ENCODE data around the gene FANCC. TPM values are rescaled to one million over a fixed set of nuclear protein-coding genes. Genes with fewer than 3 reads are reported as not detected.

Gene FANCC
- total and polyA plus RNA-seq, 10 donors, result 0.89 to 9.7 (median 6.6) TPM

DNA sequence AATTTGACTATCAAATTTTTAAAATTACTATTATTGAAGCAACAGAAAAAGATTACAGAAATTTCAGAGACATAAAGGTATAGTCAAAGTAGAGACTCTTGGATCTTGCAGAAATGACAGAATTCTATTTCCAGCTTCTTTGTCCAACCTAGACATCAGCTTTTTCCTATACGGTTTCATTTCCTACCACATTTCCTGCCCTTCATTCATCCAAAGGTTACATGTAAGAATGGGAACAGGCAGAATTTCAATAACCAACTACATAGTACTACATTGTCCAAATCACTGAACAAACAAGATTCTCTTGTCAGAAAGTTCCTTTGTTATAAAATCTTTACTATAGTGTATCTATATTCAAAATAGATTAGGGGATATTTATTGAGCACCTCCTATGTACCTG, 124.9 kb downstream of the FANCC start:
- no peak for DNase-seq
- no peaks in the 10 kb centered on the region for H3K36me3 ChIP-seq
- no peak overlapping the region for H3K27ac ChIP-seq
- peaks cover 3 to 24% (median 17%) of the 10 kb centered on the region in 6 donors for H3K4me1 ChIP-seq
- 31 to 47% (median 40%) methylated on average over 1 of the region's 1 CpG for WGBS, 5 donors
- H3K9me3 ChIP-seq, result no peaks in the 10 kb centered on the region
- intact Hi-C loops (cut with DNase I; ENCODE audit: low total_unique reads), result no loop called here
- no peak overlapping the region for H3K4me3 ChIP-seq
- no peaks in the 10 kb centered on the region for H3K27me3 ChIP-seq (replicated peaks in 1 of 7)
- TF ChIP-seq POLR2A (IDR thresholded peaks at IDR 0.05) (no peak), CTCF (IDR thresholded peaks at IDR 0.05 in 8 of 11, conservative IDR thresholded peaks at IDR 0.05 in 3 of 11) (no peak)

DNA sequence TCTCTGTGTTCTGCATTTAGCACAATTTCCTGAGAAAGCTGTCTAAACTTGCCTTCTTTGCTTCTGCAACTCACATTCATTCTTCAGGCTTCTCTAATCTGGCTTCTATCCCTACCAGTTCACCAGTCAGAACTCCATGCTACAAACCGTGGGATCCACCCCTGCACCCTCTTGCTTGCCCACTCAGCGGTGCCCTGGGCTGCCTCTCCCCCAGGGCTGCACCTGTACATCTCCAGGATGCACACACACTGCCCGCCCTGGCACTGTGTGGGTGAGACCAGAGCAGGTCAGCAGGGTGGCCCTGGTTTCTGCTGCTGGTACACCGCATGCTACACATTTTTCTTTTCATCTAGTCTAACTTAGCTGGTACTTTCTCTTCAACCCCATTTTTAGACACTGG, 127.1 kb downstream of the FANCC start:
- Histone ChIP-seq H3K4me3 (no peak overlapping the region), H3K36me3 (no peaks in the 10 kb centered on the region), H3K27ac (no peak overlapping the region), H3K9me3 (no peaks in the 10 kb centered on the region), H3K4me1 (peaks cover 3 to 24% (median 17%) of the 10 kb centered on the region in 6 donors), H3K27me3 (replicated peaks in 1 of 7) (no peaks in the 10 kb centered on the region)
- no peak for TF ChIP-seq POLR2AphosphoS5 (IDR thresholded peaks at IDR 0.05)
- no peak for TF ChIP-seq CTCF (IDR thresholded peaks at IDR 0.05 in 8 of 11, conservative IDR thresholded peaks at IDR 0.05 in 3 of 11)
- TF ChIP-seq POLR2A (IDR thresholded peaks at IDR 0.05), result no peak
- intact Hi-C loops (cut with DNase I; ENCODE audit: low total_unique reads), result no loop called here
- no peak for DNase-seq
- WGBS, 5 donors, result 92 to 95% (median 94%) methylated on average over 4 of the region's 4 CpGs

- H3K36me3 ChIP-seq, result no peaks in the 10 kb centered on the region
- peak overlapping the region in 2 of 8 donors; percentile 9 to 66 for H3K27ac ChIP-seq
- no peak for DNase-seq
- TF ChIP-seq POLR2A (IDR thresholded peaks at IDR 0.05) (no peak), POLR2AphosphoS5 (IDR thresholded peaks at IDR 0.05) (no peak), CTCF (IDR thresholded peaks at IDR 0.05 in 8 of 11, conservative IDR thresholded peaks at IDR 0.05 in 3 of 11) (no peak)
- intact Hi-C loops (cut with DNase I; ENCODE audit: low total_unique reads), result no loop called here
- no peaks in the 10 kb centered on the region for H3K9me3 ChIP-seq
- H3K27me3 ChIP-seq (replicated peaks in 1 of 7), result no peaks in the 10 kb centered on the region
- 9 to 23% (median 15%) methylated on average over 7 of the region's 7 CpGs for WGBS, 5 donors
- H3K4me3 ChIP-seq, result no peak overlapping the region
- peaks cover 3 to 24% (median 17%) of the 10 kb centered on the region in 6 donors for H3K4me1 ChIP-seq
Observed at GRCh38 chr9:95189251-95190098, 128.0 kb downstream of the FANCC start.

DNA sequence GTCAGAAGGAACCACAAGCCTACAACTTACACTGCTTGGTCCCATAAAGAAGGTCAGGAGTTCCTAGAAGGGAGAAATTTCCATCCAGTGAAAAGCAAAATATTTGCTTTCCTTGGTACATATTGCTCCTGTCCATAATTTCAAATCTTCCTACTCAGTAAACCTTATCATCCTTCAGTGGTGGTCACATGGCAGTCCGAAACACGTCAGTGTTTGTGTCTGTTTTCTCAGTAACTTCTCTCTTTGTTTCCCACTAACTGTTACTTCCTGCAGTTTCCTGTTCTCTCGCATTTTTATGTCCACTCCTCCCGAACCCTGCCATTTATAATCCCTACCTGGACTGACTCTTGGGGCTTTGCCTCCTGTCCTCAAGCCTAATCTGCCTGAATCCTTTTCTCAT, 129.1 kb downstream of the FANCC start:
- no peak overlapping the region for H3K4me3 ChIP-seq
- TF ChIP-seq CTCF (IDR thresholded peaks at IDR 0.05 in 8 of 11, conservative IDR thresholded peaks at IDR 0.05 in 3 of 11) (no peak), POLR2AphosphoS5 (IDR thresholded peaks at IDR 0.05) (no peak), POLR2A (IDR thresholded peaks at IDR 0.05) (no peak)
- intact Hi-C loops (cut with DNase I; ENCODE audit: low total_unique reads), result no loop called here
- H3K27ac ChIP-seq, result peak overlapping the region in 1 of 8 donors; percentile 66
- peaks cover 3 to 24% (median 17%) of the 10 kb centered on the region in 6 donors for H3K4me1 ChIP-seq
- no peaks in the 10 kb centered on the region for H3K9me3 ChIP-seq
- WGBS, 5 donors, result 28 to 39% (median 32%) methylated on average over 4 of the region's 4 CpGs
- DNase-seq, result no peak
- H3K36me3 ChIP-seq, result no peaks in the 10 kb centered on the region
- no peaks in the 10 kb centered on the region for H3K27me3 ChIP-seq (replicated peaks in 1 of 7)

Measured in spleen (tissue), 11 donors.